Activated T-helper 17 cell treated with anti-CD3 and anti-CD28 coated beads, Interleukin-2, amount 50 U/mL, for 72 hours (primary cell): ENCODE results near the gene ECEL1. TPM values are rescaled to one million over a fixed set of nuclear protein-coding genes. Genes with fewer than 3 reads are reported as not detected.

Experiments
- ATAC-seq: fragments of 150-1000 bp; cut with Tn5 transposase; replicated peaks from 2 replicates; pipeline ENCODE4 v1.10.0; 2021; ENCODE audit warnings: mild to moderate bottlenecking, moderate library complexity
- H3K27ac Mint-ChIP-seq: one replicate; pipeline ENCODE4 v1.8.0; 2022; ENCODE audit warnings: mixed read lengths
- H3K27me3 Mint-ChIP-seq: one replicate; pipeline ENCODE4 v1.8.0; 2022; ENCODE audit warnings: mixed read lengths
- H3K36me3 Mint-ChIP-seq: one replicate; pipeline ENCODE4 v1.8.0; 2022; ENCODE audit warnings: low read depth, mild to moderate bottlenecking, mixed read lengths
- H3K4me1 Mint-ChIP-seq: one replicate; pipeline ENCODE4 v1.8.0; 2022; ENCODE audit warnings: mixed read lengths
- H3K4me3 Mint-ChIP-seq: one replicate; pipeline ENCODE4 v1.8.0; 2022; ENCODE audit warnings: mild to moderate bottlenecking, mixed read lengths
- H3K9me3 Mint-ChIP-seq: one replicate; pipeline ENCODE4 v1.8.0; 2022; ENCODE audit warnings: mixed read lengths
- total RNA-seq, 2 donors: library from RNA; stranded (reverse); gene quantifications; one replicate each; pipeline ENCODE4 v1.2.3, GENCODE V29; 2022

The ECEL1 gene
- total RNA-seq, 2 donors from 2014 or later = not detected

DNA sequence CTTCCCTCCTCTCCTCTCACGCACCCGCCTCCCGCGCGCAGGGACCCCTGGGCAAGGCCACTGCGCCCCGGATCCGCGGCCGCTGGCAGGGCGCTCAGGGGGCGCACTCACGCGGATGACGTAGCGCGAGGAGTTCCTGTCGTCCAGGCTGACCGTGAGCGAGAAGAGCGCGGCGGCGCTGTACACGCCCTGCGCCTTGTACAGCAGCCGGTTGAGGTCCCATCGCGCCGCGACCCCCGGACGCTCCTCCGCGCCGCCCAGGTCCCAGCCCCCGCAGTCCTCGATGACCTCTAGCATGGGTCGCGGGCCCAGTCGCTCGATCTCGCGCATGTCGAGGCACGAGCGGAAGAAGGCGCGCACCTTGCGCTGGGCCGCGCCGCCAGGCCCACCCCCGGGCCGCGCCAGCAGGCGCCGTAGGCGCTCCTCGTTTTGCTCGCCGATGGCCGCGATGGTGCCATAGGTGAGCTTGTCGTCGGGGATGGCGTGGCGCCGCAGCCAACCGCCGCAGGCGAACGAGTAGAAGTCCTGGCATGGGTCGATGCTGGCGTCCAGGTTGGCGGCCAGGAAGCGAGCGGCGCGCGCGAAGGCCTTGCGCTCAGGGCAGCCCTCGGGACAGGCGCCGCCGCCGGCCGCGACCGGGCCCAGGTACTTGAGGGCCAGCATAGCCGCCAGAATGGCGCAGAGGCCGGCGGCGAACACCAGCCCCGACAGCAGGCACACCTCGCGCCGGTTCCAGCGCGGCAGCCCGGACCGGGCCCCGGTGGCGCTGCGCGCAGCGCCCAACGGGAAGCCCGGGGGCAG lies 1.7 kb downstream of the ECEL1 start:
- Mint-ChIP-seq H3K36me3 (no peaks in the 10 kb centered on the region), H3K9me3 (no peaks in the 10 kb centered on the region), H3K27me3 (peaks cover 37% of the 10 kb centered on the region), H3K4me3 (peak overlapping the region; percentile 43), H3K27ac (no peak overlapping the region), H3K4me1 (peaks cover 4% of the 10 kb centered on the region)
- ATAC-seq = no peak

DNA sequence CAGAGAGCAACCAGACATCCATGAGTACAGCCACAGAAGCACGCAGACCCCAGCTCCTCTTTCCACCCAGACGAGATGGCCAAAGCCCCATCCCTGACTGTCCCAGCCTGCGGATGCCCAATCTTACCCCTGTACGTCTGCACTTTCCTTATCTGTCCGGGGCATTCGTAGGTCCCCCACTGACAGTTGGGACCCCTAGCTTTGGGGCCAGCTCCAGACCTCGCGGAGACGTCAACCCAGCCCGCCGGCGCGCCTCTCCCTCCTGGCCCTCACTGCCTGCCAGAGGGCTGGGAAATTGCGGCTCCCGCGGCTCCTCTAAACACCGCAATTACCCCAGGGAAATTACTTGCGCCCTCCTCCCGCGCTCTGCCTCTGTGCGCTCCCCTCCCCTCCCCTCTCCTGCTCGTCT lies 2.3 kb downstream of the ECEL1 start:
- Mint-ChIP-seq H3K36me3 (no peaks in the 10 kb centered on the region), H3K4me1 (peaks cover 4% of the 10 kb centered on the region), H3K4me3 (peak overlapping the region; percentile 43), H3K27me3 (peaks cover 35% of the 10 kb centered on the region), H3K27ac (no peak overlapping the region), H3K9me3 (no peaks in the 10 kb centered on the region)
- no peak for ATAC-seq

GRCh38 chr2:232484628-232485347 lies 2.8 kb downstream of the ECEL1 start:
- Mint-ChIP-seq H3K9me3 (no peaks in the 10 kb centered on the region), H3K4me3 (peak overlapping the region; percentile 43), H3K27me3 (peaks cover 32% of the 10 kb centered on the region), H3K27ac (no peak overlapping the region), H3K36me3 (no peaks in the 10 kb centered on the region), H3K4me1 (peaks cover 4% of the 10 kb centered on the region)
- no peak for ATAC-seq

DNA sequence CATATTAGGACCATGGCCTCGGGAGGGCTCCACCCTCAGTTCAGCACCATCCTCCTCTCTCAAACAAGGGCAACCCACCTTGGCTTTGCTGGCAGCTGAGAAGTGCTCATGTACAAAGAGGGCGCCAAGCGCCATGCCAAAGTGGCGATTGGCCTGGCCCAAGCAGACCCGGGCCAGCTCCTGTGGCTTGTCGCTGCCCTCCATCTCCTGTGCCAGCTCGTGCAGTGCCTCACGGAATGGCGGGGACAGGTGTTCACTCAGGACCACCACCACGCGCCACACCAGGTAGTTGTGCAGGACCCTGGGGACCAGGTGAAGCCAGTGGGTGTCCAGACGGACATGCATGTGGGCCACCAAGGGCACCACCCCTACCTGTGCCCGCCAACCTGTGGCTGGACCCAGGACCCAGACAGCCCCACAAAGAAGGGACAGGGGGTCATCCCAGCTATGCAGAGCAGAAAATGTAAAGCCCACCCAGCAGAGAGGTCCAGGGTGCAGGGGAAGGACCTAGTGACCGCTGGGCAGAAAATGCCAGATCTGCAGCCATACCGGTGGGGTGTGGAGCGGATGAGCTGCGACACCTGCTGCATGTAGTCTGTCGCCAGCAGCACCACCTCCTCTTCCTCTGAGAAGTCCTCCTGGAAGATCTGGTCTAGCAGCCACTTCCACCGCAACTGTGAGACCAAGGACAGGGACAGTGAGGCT lies 3.6 kb downstream of the ECEL1 start:
- Mint-ChIP-seq H3K4me3 (no peak overlapping the region), H3K27ac (no peak overlapping the region), H3K36me3 (no peaks in the 10 kb centered on the region), H3K4me1 (peaks cover 4% of the 10 kb centered on the region), H3K27me3 (peaks cover 25% of the 10 kb centered on the region), H3K9me3 (no peaks in the 10 kb centered on the region)
- no peak for ATAC-seq

DNA sequence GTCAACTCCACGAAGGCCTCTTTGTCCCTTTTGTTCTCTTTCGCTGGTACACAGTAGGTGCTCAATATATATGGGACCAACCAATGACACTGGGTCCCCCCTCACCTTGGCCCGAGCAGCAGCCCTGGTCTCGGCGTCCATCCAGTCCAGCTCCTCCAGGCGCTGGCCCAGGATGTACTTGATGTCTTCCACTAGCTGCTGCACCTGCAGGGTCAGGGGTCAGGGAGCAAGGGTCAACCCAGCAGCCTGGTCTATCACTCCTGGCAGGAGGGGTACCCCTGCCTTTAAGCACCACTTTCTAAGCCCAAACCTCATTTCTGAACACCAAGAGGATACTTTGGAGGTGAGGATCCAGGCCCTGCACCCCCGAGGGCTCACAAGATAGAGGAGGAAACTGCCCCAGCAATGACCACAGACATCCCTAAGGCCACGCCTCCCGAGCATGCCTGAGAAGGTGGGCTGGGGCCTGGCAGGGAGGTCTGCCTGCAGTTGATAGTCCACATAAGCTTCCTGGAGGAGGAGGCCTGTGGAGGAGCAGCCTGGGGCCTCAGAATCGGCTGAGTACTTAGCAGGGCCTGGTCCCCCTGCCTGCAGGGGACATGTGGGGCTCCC lies 4.2 kb downstream of the ECEL1 start:
- peaks cover 19% of the 10 kb centered on the region for H3K27me3 Mint-ChIP-seq
- H3K36me3 Mint-ChIP-seq = no peaks in the 10 kb centered on the region
- H3K4me3 Mint-ChIP-seq = no peak overlapping the region
- H3K4me1 Mint-ChIP-seq = peaks cover 4% of the 10 kb centered on the region
- no peaks in the 10 kb centered on the region for H3K9me3 Mint-ChIP-seq
- ATAC-seq = no peak
- H3K27ac Mint-ChIP-seq = no peak overlapping the region

- peaks cover 4% of the 10 kb centered on the region for H3K4me1 Mint-ChIP-seq
- no peak overlapping the region for H3K27ac Mint-ChIP-seq
- no peaks in the 10 kb centered on the region for H3K36me3 Mint-ChIP-seq
- ATAC-seq = no peak
- peaks cover 19% of the 10 kb centered on the region for H3K27me3 Mint-ChIP-seq
- H3K4me3 Mint-ChIP-seq = no peak overlapping the region
- no peaks in the 10 kb centered on the region for H3K9me3 Mint-ChIP-seq
These were observed 5.1 kb downstream of the ECEL1 start for GRCh38 chr2:232482301-232483238.

DNA sequence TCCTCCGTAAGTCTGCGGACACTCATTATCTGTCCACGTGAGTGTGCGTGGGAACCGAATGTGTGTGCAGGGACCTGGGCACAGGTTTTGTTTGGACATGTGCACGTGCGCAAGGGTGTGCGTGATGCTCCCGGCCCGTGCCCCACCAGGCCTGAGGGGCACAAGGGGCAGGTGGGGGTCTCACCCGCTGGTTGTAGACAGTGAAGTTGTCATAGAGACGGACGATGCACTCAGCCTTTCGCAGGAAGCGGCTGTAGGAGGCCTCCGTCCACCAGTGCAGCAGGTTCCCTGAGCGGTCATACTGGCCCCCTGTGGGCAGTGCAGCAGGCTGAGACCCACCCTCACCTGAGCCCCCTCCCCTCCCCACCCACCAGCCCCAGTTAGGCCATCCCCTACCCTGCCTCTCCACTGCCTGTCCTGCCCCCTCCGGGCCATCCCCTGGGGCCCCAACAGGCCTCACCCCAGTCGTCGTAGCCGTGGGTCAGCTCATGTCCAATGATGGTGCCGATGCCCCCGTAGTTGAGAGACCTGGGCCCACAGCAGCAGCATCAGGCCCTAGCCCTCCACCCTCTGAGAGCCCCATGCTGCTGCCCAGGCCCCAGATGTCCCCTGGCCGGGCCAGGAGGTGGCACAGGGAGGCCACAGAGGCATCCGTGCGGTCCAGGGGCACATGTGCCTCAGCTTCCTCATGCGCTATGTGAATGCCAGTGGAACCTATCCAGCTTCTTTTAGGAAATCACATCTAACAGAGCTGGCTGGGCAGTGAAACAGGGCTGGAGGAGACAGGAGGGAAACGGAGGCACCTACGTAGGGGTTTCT lies 6.1 kb downstream of the ECEL1 start:
- ATAC-seq = no peak
- Mint-ChIP-seq H3K27ac (no peak overlapping the region), H3K4me3 (no peak overlapping the region), H3K36me3 (no peaks in the 10 kb centered on the region), H3K4me1 (peaks cover 4% of the 10 kb centered on the region), H3K27me3 (peaks cover 19% of the 10 kb centered on the region), H3K9me3 (no peaks in the 10 kb centered on the region)

DNA sequence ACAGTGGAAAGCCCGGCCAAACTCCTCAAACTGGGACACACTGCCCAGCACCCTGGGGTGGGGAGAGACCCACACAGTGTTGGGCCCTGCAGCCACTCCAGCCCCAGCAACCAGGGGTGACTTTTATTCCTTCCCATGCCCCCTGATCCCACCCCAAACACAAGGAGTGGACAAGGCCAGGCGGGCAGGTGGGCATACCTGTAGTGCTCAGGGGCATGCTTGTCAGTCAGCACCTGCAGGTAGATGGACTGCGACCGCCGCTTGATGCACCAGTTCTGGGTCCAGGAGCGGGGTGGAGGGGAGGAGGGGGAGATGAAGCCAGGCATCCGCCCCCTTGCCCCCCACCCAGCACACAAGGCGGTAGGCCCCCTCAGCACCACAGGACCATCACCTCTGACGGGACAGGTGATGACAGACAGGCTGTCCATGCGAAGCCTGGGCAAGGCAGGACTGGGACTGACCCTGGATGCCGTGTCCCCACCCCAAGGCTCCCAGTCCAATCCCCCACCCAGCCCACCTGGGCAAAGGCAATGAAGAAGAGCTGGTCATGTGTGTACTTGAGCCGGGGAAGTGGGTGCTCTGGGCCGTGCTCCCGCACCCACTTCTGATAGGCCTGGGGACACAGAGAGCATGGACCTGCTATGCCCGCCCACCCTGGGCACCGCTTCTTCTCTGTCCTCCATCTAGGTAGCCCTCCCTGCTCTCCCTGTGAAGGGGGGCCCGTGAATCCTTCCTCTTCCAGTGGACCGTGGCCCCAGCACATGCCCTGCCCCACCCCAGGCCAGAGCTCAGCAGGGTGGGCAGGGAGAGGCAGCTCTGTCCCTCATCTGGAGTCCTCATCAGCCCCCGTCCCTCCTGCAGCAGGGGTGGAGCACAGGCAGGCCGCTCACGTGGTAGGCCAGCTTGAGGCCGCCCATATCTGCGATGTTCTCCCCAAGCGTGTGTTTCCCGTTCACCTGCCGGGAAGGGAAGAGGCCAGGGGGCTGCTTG lies 7.1 kb downstream of the ECEL1 start:
- H3K36me3 Mint-ChIP-seq = no peaks in the 10 kb centered on the region
- no peak overlapping the region for H3K27ac Mint-ChIP-seq
- peaks cover 4% of the 10 kb centered on the region for H3K4me1 Mint-ChIP-seq
- H3K4me3 Mint-ChIP-seq = no peak overlapping the region
- peaks cover 22% of the 10 kb centered on the region for H3K27me3 Mint-ChIP-seq
- no peaks in the 10 kb centered on the region for H3K9me3 Mint-ChIP-seq
- no peak for ATAC-seq

DNA sequence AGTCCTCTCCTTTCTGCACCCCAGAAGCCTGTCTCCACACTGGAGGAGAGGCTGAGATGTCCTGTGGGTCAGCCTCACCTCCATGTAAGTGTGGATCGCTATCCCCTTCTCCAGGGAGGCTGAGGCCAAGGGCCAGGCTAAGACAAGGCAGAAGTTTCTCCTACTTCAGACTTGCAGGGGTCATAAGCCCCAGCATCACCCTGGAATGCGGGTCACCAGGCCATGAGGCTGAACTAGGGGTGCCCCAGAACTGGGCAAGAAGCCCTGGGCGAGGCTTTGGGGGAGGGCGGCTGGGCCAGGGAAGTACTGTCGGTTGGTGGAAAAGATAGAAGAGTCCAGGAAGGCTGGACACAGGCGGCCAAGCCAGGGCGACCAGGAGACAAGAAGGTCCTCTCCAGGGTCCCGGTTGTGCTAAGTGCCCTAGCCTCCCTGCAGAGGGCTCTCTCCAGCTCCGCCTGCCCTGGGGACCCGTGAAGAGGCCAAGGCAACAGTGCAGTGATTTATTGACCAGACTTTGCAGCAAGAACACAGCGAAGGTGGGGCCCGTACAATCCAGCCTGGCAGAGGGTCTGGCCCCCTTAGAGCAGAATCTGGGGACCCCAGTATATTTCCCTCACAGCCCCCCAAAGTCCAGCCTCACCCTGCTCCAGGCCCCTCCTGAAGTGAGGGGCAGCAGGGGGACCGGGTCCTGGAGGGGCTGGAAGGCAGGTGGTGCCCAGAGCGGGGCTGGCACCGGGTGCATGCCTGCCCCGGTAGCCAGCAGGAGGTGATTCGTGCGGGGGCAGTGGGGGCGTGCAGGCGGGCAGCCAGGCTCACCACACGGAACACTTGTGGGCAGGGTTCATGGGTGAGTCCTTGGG lies 8.1 kb downstream of the ECEL1 start:
- Mint-ChIP-seq H3K4me3 (no peak overlapping the region), H3K36me3 (no peaks in the 10 kb centered on the region), H3K4me1 (no peaks in the 10 kb centered on the region), H3K27ac (no peak overlapping the region), H3K9me3 (no peaks in the 10 kb centered on the region), H3K27me3 (peaks cover 18% of the 10 kb centered on the region)
- no peak for ATAC-seq

GRCh38 chr2:232478571-232479340 lies 8.9 kb downstream of the ECEL1 start:
- ATAC-seq = no peak
- H3K4me3 Mint-ChIP-seq = no peak overlapping the region
- H3K27ac Mint-ChIP-seq = no peak overlapping the region
- H3K27me3 Mint-ChIP-seq = peaks cover 19% of the 10 kb centered on the region
- H3K4me1 Mint-ChIP-seq = no peaks in the 10 kb centered on the region
- no peaks in the 10 kb centered on the region for H3K9me3 Mint-ChIP-seq
- H3K36me3 Mint-ChIP-seq = no peaks in the 10 kb centered on the region
